ENCODE data around the gene CCDC40.
A peak's percentile ranks its signal among the peaks of the same experiment; 100 is the strongest.

CCDC40 gene

GRCh38 chr17:80137131-80137530 lies 100.7 kb downstream of the CCDC40 start:
- ChIA-PET CTCF (no interaction called here), POLR2A (no interaction called here)
- no peak for DNase-seq (ENCODE audit: low read depth, low spot score)
- TF ChIP-seq CTCF (IDR thresholded peaks at IDR 0.05; ENCODE audit: insufficient read depth, low read length, missing control alignments): no peak
- no peak overlapping the region for H3K4me3 ChIP-seq (ENCODE audit: low read depth, low read length)

- POLR2A ChIA-PET: no interaction called here
- no peak overlapping the region for H3K4me3 ChIP-seq (ENCODE audit: low read depth, low read length)
- no peak for TF ChIP-seq CTCF (IDR thresholded peaks at IDR 0.05; ENCODE audit: insufficient read depth, low read length, missing control alignments)
- CTCF ChIA-PET: interaction anchor here (2.0 kb wide), 1 partner anchor 38 kb away, joined by 10 read pairs; the partner anchor contains the start of gene GAA
- no peak for DNase-seq (ENCODE audit: low read depth, low spot score)
Observed at GRCh38 chr17:80138856-80139426, 102.5 kb downstream of the CCDC40 start.

GRCh38 chr17:80141463-80142165 lies 105.2 kb downstream of the CCDC40 start:
- no peak overlapping the region for H3K4me3 ChIP-seq (ENCODE audit: low read depth, low read length)
- no peak for TF ChIP-seq CTCF (IDR thresholded peaks at IDR 0.05; ENCODE audit: insufficient read depth, low read length, missing control alignments)
- ChIA-PET POLR2A (no interaction called here), CTCF (interaction anchor here (1.1 to 2.0 kb wide), 2 partner anchors 13 to 40 kb away, joined by 3 to 11 read pairs; partner anchors contain the start of gene GAA)
- no peak for DNase-seq (ENCODE audit: low read depth, low spot score)

GRCh38 chr17:80142929-80143328 lies 106.5 kb downstream of the CCDC40 start:
- POLR2A ChIA-PET: no interaction called here

GRCh38 chr17:80145076-80146075 lies 108.9 kb downstream of the CCDC40 start:
- DNase-seq (ENCODE audit: low read depth, low spot score): no peak
- POLR2A ChIA-PET: interaction anchor here (0.6 to 2.1 kb wide), 9 partner anchors 12 to 194 kb away, joined by 3 to 10 read pairs (median 4); partner anchors contain the start of genes GAA and SGSH

More at GRCh38 chr17:80142929-80143328, 106.5 kb downstream of the CCDC40 start:
- no peak overlapping the region for H3K4me3 ChIP-seq (ENCODE audit: low read depth, low read length)
- no peak for TF ChIP-seq CTCF (IDR thresholded peaks at IDR 0.05; ENCODE audit: insufficient read depth, low read length, missing control alignments)
- no peak for DNase-seq (ENCODE audit: low read depth, low spot score)
- CTCF ChIA-PET: interaction anchor here (1.1 to 2.0 kb wide), 5 partner anchors 18 to 60 kb away, joined by 3 to 11 read pairs (median 4); partner anchors contain the start of gene GAA

More at GRCh38 chr17:80145076-80146075, 108.9 kb downstream of the CCDC40 start:
- TF ChIP-seq CTCF (IDR thresholded peaks at IDR 0.05; ENCODE audit: insufficient read depth, low read length, missing control alignments): no peak
- CTCF ChIA-PET: interaction anchor here (0.9 to 2.2 kb wide), 6 partner anchors 17 to 140 kb away, joined by 3 to 13 read pairs (median 4); partner anchors contain the start of gene GAA
- H3K4me3 ChIP-seq (ENCODE audit: low read depth, low read length): peak overlapping the region; percentile 97

Measured in AG04449 (cell line).